HCT116 (cell line): ENCODE data around the gene TAMM41. TPM values are rescaled to one million over a fixed set of nuclear protein-coding genes. Genes with fewer than 3 reads are reported as not detected.

Experiments used
- ATAC-seq: fragments of 200-7000 bp; cut with Tn5 transposase; 2 replicates; pipeline ENCODE4 v1.9.1; 2020; ENCODE audit warnings: mild to moderate bottlenecking, moderate library complexity
- BruUV-seq: library from RNA; stranded (reverse); fragments of 400-500 nt; replicated peaks from 2 replicates; lab custom pipeline; 2021; lab: Mats Ljungman, UMichigan
- CTCF ChIA-PET: fragments of 300-600 bp; sonication (Branson Sonifier 250); formaldehyde crosslinking; loops from one replicate; lab custom pipeline; 2021; ENCODE audit warnings: antibody characterized with exemption; lab: Charles Lee
- POLR2A ChIA-PET: fragments of 300-600, 350-600 bp; sonication (Branson Sonifier 250); formaldehyde crosslinking; loops from one replicate; lab custom pipeline; 2021; ENCODE audit warnings: antibody characterized with exemption; lab: Charles Lee
- RAD21 ChIA-PET, 2 experiments: fragments of 300-600 bp; sonication (Branson Sonifier 250); formaldehyde crosslinking; loops; one replicate each; lab custom pipeline; 2023; ENCODE audit warnings: low total read pairs in 2 of 2; ENCODE audit not compliant: uncharacterized antibody in 2 of 2, unreplicated experiment in 2 of 2, low non-redundant PET in 1 of 2; lab: Charles Lee
- DNase-seq: peaks from one replicate; pipeline ENCODE4 v3.0.0-alpha.2; 2010; ENCODE audit warnings: low read depth, low spot score
- H2AFZ ChIP-seq: fragments of 200-600 bp; shearing (Covaris generic), sonication (generic); 2 replicates; pipeline ENCODE4 v1.6.1; 2017; ENCODE audit warnings: low read depth, mixed run types, mixed read lengths, antibody characterized with exemption, low read length; ENCODE audit not compliant: poor library complexity, severe bottlenecking
- H3K27ac ChIP-seq: 2 replicates; pipeline ENCODE4 v1.5.1; 2012; ENCODE audit warnings: low read depth, low read length
- H3K27me3 ChIP-seq: fragments of 200-600 bp; sonication (generic); 2 replicates; pipeline ENCODE4 v1.6.1; 2016; ENCODE audit warnings: mixed run types, low read length, mixed read lengths; ENCODE audit not compliant: insufficient read depth
- H3K36me3 ChIP-seq, 2 experiments: fragments of 200-500 bp in 1 of 2; fragments of 200-600 bp in 1 of 2; sonication (Bioruptor generic) in 1 of 2; sonication (generic) in 1 of 2; 2 replicates each; pipeline versions ENCODE4 v1.5.1 to v1.6.1; 2014 to 2016; ENCODE audit warnings: low read length in 2 of 2, inconsistent platforms in 1 of 2, mixed read lengths in 1 of 2, mixed run types in 1 of 2; ENCODE audit not compliant: insufficient read depth in 2 of 2, control insufficient read depth in 1 of 2
- H3K4me1 ChIP-seq, 2 experiments: fragments of 200-600 bp in 1 of 2; sonication (generic) in 1 of 2; 2 replicates each; pipeline versions ENCODE4 v1.5.1 to v1.6.1; 2012 to 2017; ENCODE audit warnings: low read length in 2 of 2, inconsistent platforms in 1 of 2, mild to moderate bottlenecking in 1 of 2, mixed read lengths in 1 of 2, mixed run types in 1 of 2, moderate library complexity in 1 of 2; ENCODE audit not compliant: insufficient read depth in 2 of 2, control insufficient read depth in 1 of 2
- H3K4me2 ChIP-seq: fragments of 200-600 bp; sonication (generic); 2 replicates; pipeline ENCODE4 v1.6.1; 2017; ENCODE audit warnings: mixed run types, low read length, mixed read lengths
- H3K4me3 ChIP-seq, 2 experiments: fragments of 200-600 bp in 1 of 2; sonication (generic) in 1 of 2; replicated peaks in 1 of 2; 2 replicates each; pipeline ENCODE4 v1.5.1; 2011 to 2016; ENCODE audit warnings: low read length in 2 of 2, control low read depth in 1 of 2, low read depth in 1 of 2, mild to moderate bottlenecking in 1 of 2, mixed read lengths in 1 of 2, mixed run types in 1 of 2
- H3K79me2 ChIP-seq: fragments of 200-600 bp; sonication (generic); 2 replicates; pipeline ENCODE4 v1.6.1; 2017; ENCODE audit warnings: mild to moderate bottlenecking, mixed run types, low read length, moderate library complexity, mixed read lengths; ENCODE audit not compliant: insufficient read depth
- H3K9ac ChIP-seq: fragments of 200-600 bp; sonication (generic); 2 replicates; pipeline ENCODE4 v1.6.1; 2016; ENCODE audit warnings: low read length, mixed read lengths
- H3K9me2 ChIP-seq: fragments of 200-600 bp; sonication (generic), shearing (Covaris generic); 2 replicates; pipeline ENCODE4 v1.6.1; 2017; ENCODE audit warnings: mixed run types, mild to moderate bottlenecking, moderate library complexity; ENCODE audit not compliant: insufficient read depth
- H3K9me3 ChIP-seq, 2 experiments: fragments of 200-500 bp in 1 of 2; fragments of 200-600 bp in 1 of 2; sonication (Bioruptor generic) in 1 of 2; sonication (generic) in 1 of 2; 2 replicates each; pipeline ENCODE4 v1.6.1; 2014 to 2017; ENCODE audit warnings: low read length in 2 of 2, mixed read lengths in 2 of 2, inconsistent platforms in 1 of 2, low read depth in 1 of 2, mild to moderate bottlenecking in 1 of 2, mixed run types in 1 of 2, moderate library complexity in 1 of 2; ENCODE audit not compliant: control insufficient read depth in 1 of 2, insufficient read depth in 1 of 2
- H4K20me1 ChIP-seq: fragments of 200-600 bp; sonication (generic), shearing (Covaris generic); 2 replicates; pipeline ENCODE4 v1.6.1; 2017; ENCODE audit warnings: mixed run types, mild to moderate bottlenecking, moderate library complexity; ENCODE audit not compliant: insufficient read depth
- ELF1 ChIP-seq: IDR thresholded peaks from 2 replicates; pipeline ENCODE4 v1.6.1; 2012; ENCODE audit warnings: low read depth, borderline replicate concordance
- JUND ChIP-seq: IDR thresholded peaks from 2 replicates; pipeline ENCODE4 v1.6.1; 2012
- YY1 ChIP-seq: IDR thresholded peaks from 2 replicates; pipeline ENCODE4 v1.6.1; 2011; ENCODE audit warnings: low read length, low read depth, moderate library complexity, mild to moderate bottlenecking; ENCODE audit not compliant: insufficient replicate concordance; ENCODE audit errors: extremely low read depth
- ZNF274 ChIP-seq: fragments of 200-500 bp; sonication (Bioruptor generic); IDR thresholded peaks from 2 replicates; pipeline ENCODE4 v1.6.1; 2014; ENCODE audit warnings: mild to moderate bottlenecking, low read depth, low read length, inconsistent platforms
- intact Hi-C: fragments of 100-400 bp; cut with micrococcal nuclease; formaldehyde crosslinking; loops from 2 replicates; pipeline ENCODE4 v1.10.0; 2022
- total RNA-seq: library from RNA; stranded (reverse); gene quantifications from one replicate; pipeline ENCODE4 v1.2.1, GENCODE V29; 2021; ENCODE audit not compliant: unreplicated experiment

TAMM41 gene
- total RNA-seq, 1 experiment from 2014 or later, result 17.9 TPM

GRCh38 chr3:11778248-11778647 lies 68.4 kb downstream of the TAMM41 start:
- TF ChIP-seq JUND (no peak), ELF1 (no peak), YY1 (no peak)
- Histone ChIP-seq H3K27ac (no peak overlapping the region), H3K4me3 (no peak overlapping the region), H2AFZ (no peak overlapping the region), H3K79me2 (no peaks in the 10 kb centered on the region), H3K4me1 (peaks cover 3 to 7% of the 10 kb centered on the region in 2 experiments; a peak in 2 of 4 replicates), H4K20me1 (no peaks in the 10 kb centered on the region), H3K9me2 (no peaks in the 10 kb centered on the region), H3K4me2 (no peak overlapping the region), H3K36me3 (no peaks in the 10 kb centered on the region), H3K9ac (no peak overlapping the region), H3K27me3 (no peaks in the 10 kb centered on the region), H3K9me3 (no peaks in the 10 kb centered on the region)
- ChIA-PET POLR2A (no interaction called here), CTCF (no interaction called here), RAD21 (no interaction called here)
- no peak for ATAC-seq
- BruUV-seq, result no TSS peak
- DNase-seq, result no peak
- intact Hi-C loops, result no loop called here

GRCh38 chr3:11776346-11776745 lies 70.3 kb downstream of the TAMM41 start:
- ATAC-seq, result no peak
- Histone ChIP-seq H3K9me3 (no peaks in the 10 kb centered on the region), H3K27ac (no peak overlapping the region), H3K36me3 (no peaks in the 10 kb centered on the region), H3K9ac (no peak overlapping the region), H3K27me3 (no peaks in the 10 kb centered on the region), H3K79me2 (no peaks in the 10 kb centered on the region), H4K20me1 (no peaks in the 10 kb centered on the region), H3K9me2 (no peaks in the 10 kb centered on the region), H3K4me2 (no peak overlapping the region), H3K4me1 (peaks cover 15 to 20% of the 10 kb centered on the region in 2 experiments), H2AFZ (no peak overlapping the region), H3K4me3 (no peak overlapping the region)
- no TSS peak for BruUV-seq
- CTCF ChIA-PET, result no interaction called here
- no peak for DNase-seq
- TF ChIP-seq ZNF274, result no peak
- RAD21 ChIA-PET, result no interaction called here
- POLR2A ChIA-PET, result no interaction called here
- intact Hi-C loops, result no loop called here
